GM18951 (cell line): Measurements from ENCODE around the gene OSTN.
"Not testable (repeated sequence)": the region's sequence is repeated elsewhere in the genome, so short reads cannot be mapped to it uniquely, and the experiment has no call there.

Experiments used
- POLR2A ChIP-seq: IDR thresholded peaks from 4 replicates; pipeline ENCODE4 v1.6.1; 2011; ENCODE audit warnings: mild to moderate bottlenecking; ENCODE audit not compliant: insufficient read length, insufficient read depth; ENCODE audit errors: extremely low read depth
- in situ Hi-C: fragments of 300-500 bp; cut with MboI; formaldehyde crosslinking; loops from one replicate; pipeline ENCODE4 v1.12.0; 2022; ENCODE audit warnings: low sequenced_read_pairs, mixed read lengths, inconsistent platforms; ENCODE audit not compliant: unreplicated experiment

The OSTN gene

DNA sequence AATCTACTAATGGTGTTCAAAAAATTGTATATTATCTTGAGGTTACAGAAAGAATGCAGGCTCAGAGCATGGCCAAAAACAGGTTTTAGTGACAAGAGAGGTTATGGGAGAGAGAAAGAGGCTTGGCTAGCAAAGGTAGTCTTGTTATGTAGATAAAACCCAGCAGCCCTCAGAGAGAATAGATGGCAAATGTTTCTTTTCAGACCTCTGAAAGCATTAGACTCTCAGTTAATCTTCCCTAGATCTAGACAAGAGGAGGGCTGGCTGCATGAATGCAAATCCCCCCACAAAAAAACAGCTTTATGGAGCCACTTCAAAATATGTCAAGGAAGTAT is 62.2 kb downstream of the OSTN start:
- in situ Hi-C loops: no loop called here
- TF ChIP-seq POLR2A: no peak

DNA sequence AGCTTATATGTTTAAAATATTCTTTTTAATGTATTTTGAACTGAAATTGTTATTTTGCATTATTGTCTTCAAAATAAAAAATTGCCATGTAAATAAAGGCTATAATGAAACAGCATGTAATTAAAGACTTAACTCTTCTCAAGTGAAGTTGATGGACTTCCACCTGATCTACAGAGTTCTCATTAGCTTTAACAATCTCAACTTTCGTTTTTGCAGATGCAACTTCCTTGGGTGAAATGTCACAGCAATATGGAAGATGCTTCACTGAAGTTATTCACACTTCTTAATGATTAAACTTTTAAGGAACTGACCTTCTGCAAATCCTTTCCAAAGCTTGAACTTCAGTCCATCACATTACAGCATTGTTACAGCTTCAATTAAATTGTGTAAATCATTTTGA is 63.6 kb downstream of the OSTN start:
- in situ Hi-C loops: no loop called here
- no peak for TF ChIP-seq POLR2A

DNA sequence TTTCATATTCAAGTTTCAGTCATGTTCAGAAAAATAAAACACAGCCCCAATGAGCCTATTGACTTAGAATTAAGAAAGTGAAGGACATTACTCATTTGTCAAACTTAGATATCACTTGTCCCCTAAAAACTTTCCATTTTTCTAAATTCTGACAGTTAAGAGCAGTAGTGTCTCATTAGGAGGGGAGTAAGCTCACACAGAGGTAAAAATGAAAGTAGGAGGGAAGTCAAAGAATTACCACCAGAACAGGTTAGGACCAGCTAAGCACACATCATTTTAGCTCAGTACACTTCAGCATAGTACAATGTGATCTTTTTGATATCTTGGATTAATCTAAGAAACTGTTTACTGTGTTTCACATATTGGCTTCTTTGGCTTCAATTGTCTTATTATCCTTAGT is 64.3 kb downstream of the OSTN start:
- in situ Hi-C loops: no loop called here

DNA sequence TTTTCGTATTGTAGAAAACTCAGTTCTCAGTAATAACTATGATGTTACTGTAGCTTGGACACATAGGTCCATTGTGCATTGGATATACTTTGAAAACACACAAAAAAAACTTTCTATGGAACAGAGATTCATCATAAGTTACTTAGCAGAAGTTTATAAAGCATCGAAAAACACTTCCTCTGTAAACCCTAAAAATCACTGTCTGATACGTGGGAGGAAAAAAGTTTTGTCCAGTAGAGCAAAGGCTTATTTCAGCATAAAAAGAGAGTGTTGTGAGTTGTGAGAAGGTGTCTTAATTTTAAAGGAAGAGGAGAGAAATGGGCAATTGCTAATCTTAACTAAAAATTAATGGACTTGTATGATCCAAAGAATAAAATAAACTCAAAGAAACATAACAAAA is 64.8 kb downstream of the OSTN start:
- in situ Hi-C loops: no loop called here
- no peak for TF ChIP-seq POLR2A

More for the DNA sequence above, 64.3 kb downstream of the OSTN start:
- TF ChIP-seq POLR2A: no peak

DNA sequence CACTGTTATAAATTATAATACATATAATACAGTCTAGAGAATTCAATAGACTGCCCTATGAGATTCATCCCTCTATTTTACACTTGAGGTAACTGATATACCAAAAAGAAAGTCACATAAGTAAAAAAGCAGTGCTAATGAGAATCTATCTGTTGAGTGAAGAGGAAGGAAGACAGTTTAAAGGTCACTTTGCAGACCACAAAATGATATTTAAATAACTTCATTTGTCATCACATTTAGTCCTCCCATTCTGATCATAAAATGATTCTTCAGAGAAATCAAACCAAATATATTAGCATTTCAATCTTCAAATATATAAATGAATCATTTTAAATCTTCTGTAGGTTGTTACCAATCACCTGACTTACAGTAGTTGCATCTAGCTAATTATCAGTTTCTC is 69.7 kb downstream of the OSTN start:
- in situ Hi-C loops: no loop called here
- TF ChIP-seq POLR2A: no peak

DNA sequence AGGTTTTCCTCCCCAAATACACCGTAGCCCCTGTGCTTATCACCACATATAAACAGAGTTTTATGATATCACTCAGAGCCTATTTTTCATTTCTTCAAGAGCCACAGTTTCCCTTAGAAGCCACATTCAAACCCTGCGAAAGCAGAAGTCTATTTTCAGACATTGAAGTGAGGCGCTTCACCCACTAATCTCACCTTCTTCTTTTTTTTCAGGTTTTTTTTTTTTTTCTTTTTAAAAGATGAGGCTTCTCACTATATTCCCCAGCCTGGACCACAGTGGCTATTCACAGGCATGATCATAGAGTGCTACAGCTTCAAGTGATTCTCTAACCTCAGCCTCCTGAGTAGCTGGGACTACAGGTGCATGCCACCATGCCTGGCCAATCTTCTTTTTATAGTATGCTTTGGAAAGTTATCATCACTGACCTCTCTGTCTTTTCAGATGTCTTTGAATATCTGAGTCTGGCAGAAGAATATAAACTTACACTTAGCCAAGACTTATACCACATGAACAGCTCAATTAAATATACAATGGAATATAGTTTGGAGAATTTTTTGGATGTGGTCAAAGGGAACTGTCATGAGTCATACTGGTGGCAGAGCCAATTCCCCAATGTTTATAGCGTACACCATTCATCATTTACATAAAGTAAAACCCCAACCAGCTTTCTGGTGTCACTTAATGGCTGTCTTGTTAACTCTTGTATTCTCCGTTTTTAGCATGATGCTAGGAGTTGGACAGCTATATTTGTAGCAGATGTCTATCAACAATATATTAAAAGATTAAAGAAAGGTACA is 70.4 kb downstream of the OSTN start:
- in situ Hi-C loops: no loop called here
- no peak for TF ChIP-seq POLR2A

DNA sequence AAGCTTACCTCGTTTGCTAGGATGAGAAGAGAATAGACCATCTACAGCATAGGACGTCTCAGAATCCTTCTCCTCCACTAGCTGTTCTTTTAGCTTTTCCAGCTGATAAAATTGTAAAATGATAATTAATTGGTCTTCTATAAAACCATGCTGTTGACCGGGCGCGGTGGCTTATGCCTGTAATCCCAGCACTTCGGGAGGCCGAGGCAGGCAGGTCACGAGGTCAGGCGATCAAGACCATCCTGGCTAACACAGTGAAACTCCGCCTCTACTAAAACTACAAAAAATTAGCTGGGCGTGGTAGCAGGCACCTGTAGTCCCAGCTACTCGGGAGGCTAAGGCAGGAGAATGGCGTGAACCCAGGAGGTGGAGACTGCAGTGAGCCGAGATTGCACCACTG is 76.2 kb downstream of the OSTN start:
- in situ Hi-C loops: not testable (repeated sequence)

DNA sequence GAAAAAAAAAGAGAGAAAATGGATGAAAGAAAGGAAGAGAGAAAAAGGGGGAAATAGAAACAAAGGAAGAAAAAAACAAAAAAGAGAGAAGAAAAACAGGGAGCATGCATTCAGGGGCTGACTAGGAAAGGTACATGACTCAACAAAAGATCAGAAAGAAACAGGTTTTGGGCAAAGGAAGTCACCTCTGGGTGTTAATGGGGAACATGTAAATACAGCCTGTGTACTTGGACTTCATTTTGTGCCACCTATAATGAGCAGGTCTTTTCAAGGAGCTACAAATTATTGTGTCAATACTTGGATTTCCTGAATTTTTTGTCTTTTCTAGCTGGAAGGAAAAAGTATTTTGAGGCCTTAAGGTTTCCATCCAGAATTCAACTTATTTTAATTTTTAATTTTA is 76.7 kb downstream of the OSTN start:
- no peak for TF ChIP-seq POLR2A
- in situ Hi-C loops: no loop called here

DNA sequence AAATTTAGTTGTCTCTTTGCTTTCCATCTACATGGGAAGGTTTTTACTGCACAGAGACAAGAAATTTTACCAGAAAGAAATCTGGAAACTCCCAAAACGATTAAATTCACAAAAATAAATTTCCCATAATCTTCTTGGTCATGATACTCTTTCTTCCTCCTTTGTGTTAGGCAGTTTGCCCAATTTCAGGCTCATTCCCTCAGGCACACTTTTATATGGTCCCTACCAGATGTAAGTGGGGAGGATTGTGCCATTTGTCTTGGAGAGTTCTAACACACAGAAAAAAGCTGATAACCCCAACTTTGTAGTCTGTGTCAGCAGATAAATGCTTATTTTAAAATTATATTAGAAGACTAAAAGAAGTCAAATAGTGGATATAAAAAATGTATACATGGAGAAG is 81.1 kb downstream of the OSTN start:
- no peak for TF ChIP-seq POLR2A
- in situ Hi-C loops: no loop called here

DNA sequence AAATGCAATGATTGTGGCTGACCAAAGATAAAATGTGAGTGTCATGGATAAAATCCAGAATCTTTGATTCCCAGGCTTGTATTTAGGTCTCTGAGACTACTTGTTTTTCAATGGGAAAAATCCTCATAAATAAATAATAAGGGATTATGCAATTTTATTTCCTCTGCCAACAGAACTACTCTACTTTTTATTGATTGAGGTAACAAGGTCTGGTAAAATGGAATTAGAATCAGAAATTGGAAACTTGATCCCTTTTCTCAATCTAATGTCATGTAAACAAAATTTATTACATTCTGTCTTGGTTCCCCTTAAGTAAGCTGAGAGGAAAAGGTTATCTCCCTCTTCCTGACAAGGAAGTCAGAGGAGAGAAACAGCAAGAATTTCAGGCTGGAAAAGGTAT is 81.8 kb downstream of the OSTN start:
- in situ Hi-C loops: no loop called here
- no peak for TF ChIP-seq POLR2A

DNA sequence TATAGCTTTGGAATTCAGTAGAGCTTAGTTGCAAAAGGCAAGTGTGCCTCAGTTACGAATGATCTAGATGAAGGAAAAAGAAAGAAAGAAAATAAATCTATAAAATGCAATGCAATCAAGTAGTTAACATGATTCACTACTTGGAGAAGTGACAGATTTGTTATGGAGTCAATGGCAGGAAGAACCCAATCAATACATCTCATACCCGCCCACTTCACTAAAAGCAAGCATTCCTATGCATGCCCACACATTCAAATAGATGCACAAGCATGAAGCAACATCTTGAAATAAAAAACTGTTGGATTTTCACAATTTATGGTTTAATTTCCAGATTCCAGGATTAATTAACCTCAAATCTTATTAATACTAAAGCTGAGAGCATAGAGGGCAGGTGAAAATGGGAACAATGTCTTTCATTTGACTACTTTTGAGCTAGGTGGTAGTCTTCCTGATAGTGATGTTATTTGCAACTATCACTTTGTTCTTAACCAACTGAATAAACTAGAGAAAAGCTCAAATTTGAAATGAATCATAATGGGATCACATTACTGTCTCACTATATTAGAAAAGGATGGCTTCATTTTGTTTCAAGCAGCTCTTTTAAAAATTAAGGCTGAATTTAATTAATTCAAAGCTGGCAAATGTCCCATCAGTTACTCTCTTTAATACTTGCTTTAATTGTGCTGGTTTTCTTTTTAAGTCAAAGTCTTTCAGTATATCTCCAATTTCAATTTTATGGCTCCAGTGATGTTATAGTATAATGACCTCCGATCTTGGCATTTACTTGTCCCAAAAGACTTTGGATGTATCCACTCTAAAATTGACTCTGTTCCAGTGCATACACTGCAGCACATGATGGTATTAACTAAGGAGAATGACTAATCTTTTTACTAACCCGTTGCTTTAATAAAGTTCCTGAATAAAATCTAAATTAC is 83.5 kb downstream of the OSTN start:
- TF ChIP-seq POLR2A: no peak
- in situ Hi-C loops: no loop called here

DNA sequence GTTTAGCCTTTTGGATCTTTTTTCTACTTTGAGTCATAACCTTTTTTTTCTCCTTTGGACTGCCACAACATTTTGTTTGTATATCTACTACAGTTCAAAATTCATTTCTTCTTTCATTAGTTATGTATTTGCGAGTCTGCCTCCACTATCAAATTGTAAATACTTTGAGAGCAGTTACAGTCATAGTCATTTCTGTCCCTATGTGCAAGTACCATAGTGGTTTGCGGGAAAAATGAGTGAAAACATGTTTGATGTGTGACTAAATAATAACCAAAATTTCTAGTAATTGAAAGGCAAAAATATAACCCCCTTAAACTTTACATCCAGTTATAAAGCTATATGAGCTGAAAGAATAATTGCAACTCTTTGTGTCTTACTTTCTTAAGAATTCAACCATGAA is 84.4 kb downstream of the OSTN start:
- no peak for TF ChIP-seq POLR2A
- in situ Hi-C loops: no loop called here

DNA sequence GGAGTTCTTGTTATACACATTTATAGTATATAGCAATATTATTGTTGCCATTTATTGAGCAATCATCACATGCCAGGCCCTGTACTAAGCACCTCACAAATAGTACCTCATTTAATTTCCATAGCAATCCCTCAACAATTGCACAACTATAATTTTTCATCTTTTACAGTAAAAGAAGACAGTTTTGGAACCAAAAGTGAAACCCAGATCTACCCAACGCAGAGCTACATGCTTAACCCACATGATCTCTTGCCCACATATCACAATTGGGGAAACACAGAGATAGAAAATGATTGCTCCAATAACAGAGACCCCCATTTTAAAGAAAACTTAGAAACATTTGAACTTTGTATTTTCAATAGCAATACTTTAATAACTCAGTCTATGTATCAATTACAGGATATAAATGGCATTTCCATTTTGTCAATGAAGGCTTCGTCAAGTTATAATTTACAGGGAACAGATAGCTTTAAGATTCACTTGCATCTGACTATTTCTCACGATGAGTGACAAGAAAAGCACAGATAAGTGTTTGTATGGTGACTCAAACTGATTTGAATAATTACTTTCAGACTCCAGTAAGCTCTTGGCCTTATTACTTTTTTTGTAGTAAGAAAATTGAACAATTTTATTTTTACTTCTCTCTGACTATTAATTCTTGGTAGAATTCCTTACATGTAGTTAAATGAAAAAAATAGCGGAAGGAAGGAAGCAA is 91.4 kb downstream of the OSTN start:
- in situ Hi-C loops: no loop called here
- TF ChIP-seq POLR2A: no peak
